ENCODE results near the gene FCHO1. TPM values are rescaled to one million over a fixed set of nuclear protein-coding genes. Genes with fewer than 3 reads are reported as not detected.
A peak's percentile ranks its signal among the peaks of the same experiment; 100 is the strongest.

Gene FCHO1
- total RNA-seq, 4 donors from 2014 or later, result 0.76 to 3.5 (median 2.6) TPM

DNA sequence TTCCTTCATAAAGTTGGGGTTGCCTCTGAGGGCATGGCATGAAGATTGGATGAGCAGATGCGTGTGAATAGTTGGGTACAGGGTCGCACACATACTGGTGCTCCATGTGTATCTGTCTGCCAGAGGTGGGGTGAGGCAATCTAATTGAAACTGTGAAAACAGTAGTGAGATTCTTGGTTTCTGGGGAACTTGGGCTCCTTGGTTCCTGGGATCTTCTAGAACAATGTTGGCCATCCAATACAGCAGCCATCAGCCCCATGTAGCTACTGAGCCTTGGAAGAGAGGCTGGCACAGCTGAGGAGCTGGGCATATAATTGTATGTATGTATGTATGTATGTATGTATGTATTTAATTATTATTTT lies 616 bp downstream of the FCHO1 start:
- DNase-seq, result no peak

DNA sequence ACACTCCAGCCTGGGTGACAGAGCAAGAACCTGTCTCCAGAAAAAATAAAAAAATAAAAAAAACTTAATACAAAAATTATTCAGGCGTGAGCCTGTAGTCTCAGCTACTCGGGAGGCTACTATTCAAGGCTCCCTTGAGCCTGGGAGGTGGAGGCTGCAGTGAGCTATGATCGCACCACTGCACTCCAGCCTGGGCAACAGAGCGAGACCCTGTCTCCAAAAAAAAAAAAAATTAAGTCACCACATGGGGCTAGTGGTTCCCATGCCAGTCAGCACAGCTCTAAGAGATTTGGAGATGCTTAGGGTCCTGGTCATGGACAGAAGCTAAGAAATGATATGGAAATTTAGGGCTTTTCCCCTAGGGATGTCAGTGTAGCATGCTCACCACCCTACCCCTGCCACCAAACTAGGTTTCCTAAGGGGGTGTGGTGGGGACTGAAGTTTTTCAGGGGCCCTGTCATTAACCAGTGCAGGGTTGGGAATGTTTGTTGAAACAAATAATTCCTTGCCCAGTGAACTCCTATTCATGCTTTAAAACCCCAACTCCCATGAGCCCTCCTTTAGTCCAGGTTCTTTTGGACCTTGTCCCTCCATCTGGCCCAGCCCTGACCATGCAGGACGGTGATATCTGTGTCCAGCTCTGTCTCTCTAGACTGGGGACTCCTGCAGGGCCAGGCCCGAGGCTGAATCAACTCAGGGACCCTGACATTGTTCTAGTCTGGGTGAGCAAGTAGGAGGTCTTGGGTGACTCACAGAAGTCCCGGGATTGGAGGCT lies 1.8 kb downstream of the FCHO1 start:
- 74 to 84% methylated on average over 4 to 7 of the region's 7 CpGs for WGBS, 2 donors
- Histone ChIP-seq H3K27me3 (peaks cover 0 to 17% (median 0%) of the 10 kb centered on the region in 4 donors), H3K27ac (no peak overlapping the region), H3K9me3 (no peaks in the 10 kb centered on the region), H3K4me3 (no peak overlapping the region), H3K4me1 (peaks cover 3 to 30% (median 5%) of the 10 kb centered on the region in 3 donors), H3K36me3 (no peaks in the 10 kb centered on the region)
- no peak for TF ChIP-seq POLR2A (IDR thresholded peaks at IDR 0.05)
- TF ChIP-seq, protein P1, sequence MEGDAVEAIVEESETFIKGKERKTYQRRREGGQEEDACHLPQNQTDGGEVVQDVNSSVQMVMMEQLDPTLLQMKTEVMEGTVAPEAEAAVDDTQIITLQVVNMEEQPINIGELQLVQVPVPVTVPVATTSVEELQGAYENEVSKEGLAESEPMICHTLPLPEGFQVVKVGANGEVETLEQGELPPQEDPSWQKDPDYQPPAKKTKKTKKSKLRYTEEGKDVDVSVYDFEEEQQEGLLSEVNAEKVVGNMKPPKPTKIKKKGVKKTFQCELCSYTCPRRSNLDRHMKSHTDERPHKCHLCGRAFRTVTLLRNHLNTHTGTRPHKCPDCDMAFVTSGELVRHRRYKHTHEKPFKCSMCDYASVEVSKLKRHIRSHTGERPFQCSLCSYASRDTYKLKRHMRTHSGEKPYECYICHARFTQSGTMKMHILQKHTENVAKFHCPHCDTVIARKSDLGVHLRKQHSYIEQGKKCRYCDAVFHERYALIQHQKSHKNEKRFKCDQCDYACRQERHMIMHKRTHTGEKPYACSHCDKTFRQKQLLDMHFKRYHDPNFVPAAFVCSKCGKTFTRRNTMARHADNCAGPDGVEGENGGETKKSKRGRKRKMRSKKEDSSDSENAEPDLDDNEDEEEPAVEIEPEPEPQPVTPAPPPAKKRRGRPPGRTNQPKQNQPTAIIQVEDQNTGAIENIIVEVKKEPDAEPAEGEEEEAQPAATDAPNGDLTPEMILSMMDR (IDR thresholded peaks at IDR 0.05), result no peak
- intact Hi-C loops (cut with DNase I), result loop anchor here (10.0 kb wide), 1 partner anchor 48 kb away; no protein-coding TSS in a partner anchor
- no peak for DNase-seq

More for the DNA sequence above, 616 bp downstream of the FCHO1 start:
- Histone ChIP-seq H3K27ac (peak overlapping the region in 3 of 4 donors; percentile 31 to 69 (median 61)), H3K4me3 (peak overlapping the region in 2 of 4 donors; percentile 33 to 51), H3K4me1 (peaks cover 3 to 35% (median 4%) of the 10 kb centered on the region in 3 donors), H3K27me3 (peaks cover 0 to 23% (median 0%) of the 10 kb centered on the region in 4 donors), H3K36me3 (no peaks in the 10 kb centered on the region), H3K9me3 (no peaks in the 10 kb centered on the region)
- 50% methylated on average over 2 of the region's 2 CpGs; no CpG with 5 or more reads in 1 of the 2 donors for WGBS, 2 donors
- TF ChIP-seq, protein P1 (IDR thresholded peaks at IDR 0.05), result no peak
- no peak for TF ChIP-seq POLR2A (IDR thresholded peaks at IDR 0.05)
- intact Hi-C loops (cut with DNase I), result loop anchor here (10.0 kb wide), 1 partner anchor 47 kb away; no protein-coding TSS in a partner anchor

DNA sequence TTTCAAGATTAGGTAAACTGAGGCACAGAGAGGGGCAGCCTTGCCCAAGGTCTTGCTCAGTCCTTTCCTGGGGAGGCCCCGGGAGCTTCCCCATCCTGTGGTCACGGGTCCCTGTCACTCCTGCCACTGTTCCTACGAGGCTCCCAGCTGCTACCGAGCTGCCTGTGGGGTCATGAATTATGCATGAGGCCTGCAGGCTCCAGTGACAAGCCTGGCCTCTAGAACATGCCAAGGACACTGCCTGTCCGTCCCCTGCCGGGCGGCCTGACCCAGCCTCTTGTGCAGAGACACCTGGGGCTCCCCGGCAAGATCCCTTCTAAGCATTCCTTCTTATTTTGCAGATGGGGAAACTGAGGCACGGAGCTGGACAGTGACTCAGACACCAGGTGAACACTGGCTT lies 2.7 kb downstream of the FCHO1 start:
- Histone ChIP-seq H3K27me3 (peaks cover 0 to 9% (median 0%) of the 10 kb centered on the region in 4 donors), H3K4me3 (no peak overlapping the region), H3K9me3 (no peaks in the 10 kb centered on the region), H3K4me1 (peaks cover 3 to 26% (median 5%) of the 10 kb centered on the region in 3 donors), H3K27ac (no peak overlapping the region), H3K36me3 (no peaks in the 10 kb centered on the region)
- TF ChIP-seq, protein P1 (IDR thresholded peaks at IDR 0.05), result no peak
- no peak for TF ChIP-seq POLR2A (IDR thresholded peaks at IDR 0.05)
- DNase-seq, result no peak
- intact Hi-C loops (cut with DNase I), result loop anchor here (10.0 kb wide), 1 partner anchor 49 kb away; no protein-coding TSS in a partner anchor
- 25 to 100% methylated on average over 2 to 3 of the region's 9 CpGs for WGBS, 2 donors

DNA sequence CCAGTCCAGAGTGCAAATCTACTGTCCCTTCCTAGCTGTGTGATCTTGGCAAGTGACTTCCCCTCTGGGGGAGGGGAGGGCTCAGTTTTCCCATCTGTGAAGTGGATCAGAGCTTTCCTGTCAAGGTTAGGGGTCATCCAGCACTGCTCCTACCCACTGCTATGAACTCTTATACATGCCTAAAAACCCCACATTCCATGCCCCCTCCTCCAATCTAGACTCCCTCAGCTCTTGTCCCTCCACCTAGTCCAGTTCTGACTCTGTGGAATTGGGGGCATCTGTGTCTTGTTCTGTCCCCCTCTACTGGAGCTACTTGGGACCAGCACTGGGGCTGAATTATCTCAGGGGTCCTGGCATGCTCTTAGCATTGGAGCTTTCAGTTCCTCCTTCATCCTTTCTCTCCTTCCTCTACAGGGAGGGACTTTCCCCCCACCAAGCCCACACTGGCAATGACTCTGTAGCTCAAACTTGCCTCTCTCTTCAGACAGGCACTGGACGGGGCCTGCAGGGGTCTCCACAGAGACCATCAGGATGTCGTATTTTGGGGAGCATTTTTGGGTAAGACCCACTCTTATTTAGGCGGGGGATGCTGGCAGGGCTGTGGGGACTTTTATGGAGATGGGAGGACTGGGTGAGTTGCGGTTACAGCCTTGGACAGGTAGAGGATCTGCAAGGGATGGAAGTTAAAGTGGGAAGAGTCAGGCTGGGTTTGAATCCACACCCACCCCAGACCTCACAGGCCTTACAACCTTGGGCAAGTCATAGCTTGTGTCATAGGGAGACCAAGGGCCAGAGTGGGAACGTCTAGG lies 3.6 kb downstream of the FCHO1 start:
- 40 to 47% methylated on average over 2 to 3 of the region's 5 CpGs for WGBS, 2 donors
- TF ChIP-seq POLR2A (IDR thresholded peaks at IDR 0.05), result no peak
- TF ChIP-seq, protein P1 (IDR thresholded peaks at IDR 0.05), result no peak
- peaks cover 0 to 9% (median 0%) of the 10 kb centered on the region in 4 donors for H3K27me3 ChIP-seq
- H3K4me1 ChIP-seq, result peaks cover 3 to 26% (median 5%) of the 10 kb centered on the region in 3 donors
- H3K36me3 ChIP-seq, result no peaks in the 10 kb centered on the region
- no peak for DNase-seq
- no peaks in the 10 kb centered on the region for H3K9me3 ChIP-seq
- H3K4me3 ChIP-seq, result no peak overlapping the region
- intact Hi-C loops (cut with DNase I), result loop anchor here (10.0 kb wide), 1 partner anchor 50 kb away; no protein-coding TSS in a partner anchor
- H3K27ac ChIP-seq, result no peak overlapping the region

Data from esophagus squamous epithelium (tissue), 5 donors.